ENCODE data around the gene HNF4A.
"Not testable (repeated sequence)": the region's sequence is repeated elsewhere in the genome, so short reads cannot be mapped to it uniquely, and the experiment has no call there.

Gene HNF4A

GRCh38 chr20:44345147-44345546 lies 10.4 kb upstream of the HNF4A start:
- DNase-seq (ENCODE audit: low read depth in 1 of 2, low spot score in 1 of 2): no peak

- not testable (repeated sequence) for DNase-seq (ENCODE audit: low read depth in 1 of 2, low spot score in 1 of 2)
Observed at GRCh38 chr20:44345941-44346340, 9.6 kb upstream of the HNF4A start.

GRCh38 chr20:44348168-44348659 lies 7.3 kb upstream of the HNF4A start:
- no peak for DNase-seq (ENCODE audit: low read depth in 1 of 2, low spot score in 1 of 2)

GRCh38 chr20:44349349-44349748 lies 6.2 kb upstream of the HNF4A start:
- DNase-seq (ENCODE audit: low read depth in 1 of 2, low spot score in 1 of 2): no peak

GRCh38 chr20:44350567-44350966 lies 4.9 kb upstream of the HNF4A start:
- DNase-seq (ENCODE audit: low read depth in 1 of 2, low spot score in 1 of 2): no peak

GRCh38 chr20:44354979-44355497 lies 461 bp upstream of the HNF4A start:
- DNase-seq (ENCODE audit: low read depth in 1 of 2, low spot score in 1 of 2): no peak

- DNase-seq (ENCODE audit: low read depth in 1 of 2, low spot score in 1 of 2): no peak
Observed at GRCh38 chr20:44356353-44356723, 839 bp downstream of the HNF4A start.

GRCh38 chr20:44357020-44357419 lies 1.5 kb downstream of the HNF4A start:
- no peak for DNase-seq (ENCODE audit: low read depth in 1 of 2, low spot score in 1 of 2)

- no peak for DNase-seq (ENCODE audit: low read depth in 1 of 2, low spot score in 1 of 2)
Observed at GRCh38 chr20:44357555-44358125, 2.1 kb downstream of the HNF4A start.

- DNase-seq (ENCODE audit: low read depth in 1 of 2, low spot score in 1 of 2): no peak
Observed at GRCh38 chr20:44358776-44359175, 3.3 kb downstream of the HNF4A start.

GRCh38 chr20:44360221-44360620 lies 4.7 kb downstream of the HNF4A start:
- no peak for DNase-seq (ENCODE audit: low read depth in 1 of 2, low spot score in 1 of 2)

GRCh38 chr20:44361021-44361420 lies 5.5 kb downstream of the HNF4A start:
- DNase-seq (ENCODE audit: low read depth in 1 of 2, low spot score in 1 of 2): no peak

GRCh38 chr20:44362466-44362940 lies 7.0 kb downstream of the HNF4A start:
- DNase-seq (ENCODE audit: low read depth in 1 of 2, low spot score in 1 of 2): no peak

- no peak for DNase-seq (ENCODE audit: low read depth in 1 of 2, low spot score in 1 of 2)
Observed at GRCh38 chr20:44364068-44364467, 8.6 kb downstream of the HNF4A start.

- DNase-seq (ENCODE audit: low read depth in 1 of 2, low spot score in 1 of 2): no peak
Observed at GRCh38 chr20:44364780-44365179, 9.3 kb downstream of the HNF4A start.

- DNase-seq (ENCODE audit: low read depth in 1 of 2, low spot score in 1 of 2): no peak
Observed at GRCh38 chr20:44367746-44368145, 12.2 kb downstream of the HNF4A start.

GRCh38 chr20:44370639-44371218 lies 15.2 kb downstream of the HNF4A start:
- no peak for DNase-seq (ENCODE audit: low read depth in 1 of 2, low spot score in 1 of 2)

GRCh38 chr20:44382641-44383040 lies 27.1 kb downstream of the HNF4A start:
- DNase-seq (ENCODE audit: low read depth in 1 of 2, low spot score in 1 of 2): no peak

- DNase-seq (ENCODE audit: low read depth in 1 of 2, low spot score in 1 of 2): peak; percentile 60 to 81
Observed at GRCh38 chr20:44384423-44385027, 29.0 kb downstream of the HNF4A start.

GRCh38 chr20:44388466-44389023 lies 33.0 kb downstream of the HNF4A start:
- DNase-seq (ENCODE audit: low read depth in 1 of 2, low spot score in 1 of 2): peak in 1 of 2 donors; percentile 49

- DNase-seq (ENCODE audit: low read depth in 1 of 2, low spot score in 1 of 2): no peak
Observed at GRCh38 chr20:44389871-44390270, 34.4 kb downstream of the HNF4A start.

GRCh38 chr20:44390280-44390679 lies 34.8 kb downstream of the HNF4A start:
- DNase-seq (ENCODE audit: low read depth in 1 of 2, low spot score in 1 of 2): no peak
